Stimulated activated CD8-positive, alpha-beta memory T cell treated with anti-CD3 and anti-CD28 coated beads, Interleukin-4, amount 100 ng/mL, for 48 hours (primary cell): Measurements from ENCODE around the gene ADAM33.

ENCODE experiments used
- DNase-seq: peaks from one replicate; pipeline ENCODE4 v3.0.0-alpha.2; 2020

ADAM33 gene

GRCh38 chr20:3663031-3663701 lies 18.6 kb downstream of the ADAM33 start, which contains the start of gene GFRA4:
Gene GFRA4 (minus strand): TSS chr20:3663399. CDS start chr20:3663399, 0 bp downstream.
- no peak for DNase-seq

- DNase-seq = no peak
Observed at GRCh38 chr20:3661814-3662665, 19.8 kb downstream of the ADAM33 start.

GRCh38 chr20:3661060-3661813 lies 20.6 kb downstream of the ADAM33 start:
- no peak for DNase-seq

GRCh38 chr20:3660262-3661059 lies 21.3 kb downstream of the ADAM33 start:
- DNase-seq = no peak

GRCh38 chr20:3659492-3660261 lies 22.1 kb downstream of the ADAM33 start:
- no peak for DNase-seq

- DNase-seq = no peak
Observed at GRCh38 chr20:3658716-3659491, 22.9 kb downstream of the ADAM33 start.

GRCh38 chr20:3658019-3658715 lies 23.6 kb downstream of the ADAM33 start:
- no peak for DNase-seq

GRCh38 chr20:3655131-3655405 lies 26.7 kb downstream of the ADAM33 start:
- DNase-seq = no peak

- DNase-seq = no peak
Observed at GRCh38 chr20:3654326-3655130, 27.3 kb downstream of the ADAM33 start.

GRCh38 chr20:3653921-3654320 lies 27.9 kb downstream of the ADAM33 start:
- DNase-seq = no peak

- DNase-seq = no peak
Observed at GRCh38 chr20:3652676-3653596, 28.9 kb downstream of the ADAM33 start.

GRCh38 chr20:3652221-3652620 lies 29.6 kb downstream of the ADAM33 start:
- DNase-seq = no peak

- no peak for DNase-seq
Observed at GRCh38 chr20:3651204-3651962, 30.4 kb downstream of the ADAM33 start.

- DNase-seq = no peak
Observed at GRCh38 chr20:3648951-3649350, 32.9 kb downstream of the ADAM33 start.

GRCh38 chr20:3647473-3647872 lies 34.3 kb downstream of the ADAM33 start:
- DNase-seq = no peak

GRCh38 chr20:3646651-3647050 lies 35.2 kb downstream of the ADAM33 start:
- no peak for DNase-seq

GRCh38 chr20:3646067-3646440 lies 35.8 kb downstream of the ADAM33 start:
- DNase-seq = no peak
